Progenitor cell of endocrine pancreas (in vitro differentiated cells): ENCODE results near the gene SLC12A2. TPM values are rescaled to one million over a fixed set of nuclear protein-coding genes. Genes with fewer than 3 reads are reported as not detected.

ENCODE experiments used
- DNase-seq: peaks from one replicate; pipeline ENCODE4 v3.0.0; 2021; ENCODE audit warnings: low spot score; ENCODE audit not compliant: unreplicated experiment
- H3K27ac Mint-ChIP-seq: 2 replicates; pipeline ENCODE4 v1.8.0; 2021; ENCODE audit warnings: mild to moderate bottlenecking, moderate library complexity, mixed read lengths
- H3K27me3 Mint-ChIP-seq: 2 replicates; pipeline ENCODE4 v1.8.0; 2021; ENCODE audit warnings: mixed read lengths
- H3K36me3 Mint-ChIP-seq: 2 replicates; pipeline ENCODE4 v1.8.0; 2022; ENCODE audit warnings: mixed read lengths; ENCODE audit not compliant: insufficient read depth
- H3K4me1 Mint-ChIP-seq: 2 replicates; pipeline ENCODE4 v1.8.0; 2021; ENCODE audit warnings: low read depth, mixed read lengths
- H3K4me3 Mint-ChIP-seq: 2 replicates; pipeline ENCODE4 v1.8.0; 2021; ENCODE audit warnings: low read depth, mild to moderate bottlenecking, moderate library complexity, mixed read lengths
- H3K9me3 Mint-ChIP-seq: 2 replicates; pipeline ENCODE4 v1.8.0; 2021; ENCODE audit warnings: low read depth, mixed read lengths
- total RNA-seq: library from RNA; stranded (reverse); gene quantifications from 2 replicates; pipeline ENCODE4 v1.2.1, GENCODE V29; 2021
- TF ChIP-seq, protein P1 (sequence below): fragments of 200-600 bp; sonication (generic); IDR thresholded peaks from one replicate; pipeline ENCODE4 v1.5.0; 2021; ENCODE audit warnings: antibody characterized with exemption, mild to moderate bottlenecking; ENCODE audit not compliant: unreplicated experiment

Gene SLC12A2
- total RNA-seq, 1 donor from 2014 or later, result 51.7 TPM

DNA sequence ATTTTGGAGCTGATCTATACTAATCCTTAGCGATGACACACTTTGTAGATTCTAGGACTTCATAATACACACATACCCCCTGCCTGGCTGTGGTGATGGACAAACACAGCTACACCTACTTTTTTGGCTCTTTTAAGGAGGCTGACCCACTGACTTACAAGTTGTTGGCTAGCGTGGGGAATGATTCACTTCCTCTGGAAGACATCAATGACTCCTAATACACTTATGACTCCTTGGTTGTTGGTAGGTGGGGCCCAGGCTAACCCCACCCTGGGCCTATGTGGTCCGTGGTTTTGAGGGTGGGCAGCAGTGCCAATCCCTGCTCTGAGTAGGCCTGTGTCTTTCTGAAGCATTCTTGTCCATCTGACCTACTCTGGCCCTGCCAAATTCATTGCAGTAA lies 144.4 kb downstream of the SLC12A2 start:
- no peaks in the 10 kb centered on the region for H3K27me3 Mint-ChIP-seq
- no peaks in the 10 kb centered on the region for H3K4me1 Mint-ChIP-seq
- TF ChIP-seq, protein P1, sequence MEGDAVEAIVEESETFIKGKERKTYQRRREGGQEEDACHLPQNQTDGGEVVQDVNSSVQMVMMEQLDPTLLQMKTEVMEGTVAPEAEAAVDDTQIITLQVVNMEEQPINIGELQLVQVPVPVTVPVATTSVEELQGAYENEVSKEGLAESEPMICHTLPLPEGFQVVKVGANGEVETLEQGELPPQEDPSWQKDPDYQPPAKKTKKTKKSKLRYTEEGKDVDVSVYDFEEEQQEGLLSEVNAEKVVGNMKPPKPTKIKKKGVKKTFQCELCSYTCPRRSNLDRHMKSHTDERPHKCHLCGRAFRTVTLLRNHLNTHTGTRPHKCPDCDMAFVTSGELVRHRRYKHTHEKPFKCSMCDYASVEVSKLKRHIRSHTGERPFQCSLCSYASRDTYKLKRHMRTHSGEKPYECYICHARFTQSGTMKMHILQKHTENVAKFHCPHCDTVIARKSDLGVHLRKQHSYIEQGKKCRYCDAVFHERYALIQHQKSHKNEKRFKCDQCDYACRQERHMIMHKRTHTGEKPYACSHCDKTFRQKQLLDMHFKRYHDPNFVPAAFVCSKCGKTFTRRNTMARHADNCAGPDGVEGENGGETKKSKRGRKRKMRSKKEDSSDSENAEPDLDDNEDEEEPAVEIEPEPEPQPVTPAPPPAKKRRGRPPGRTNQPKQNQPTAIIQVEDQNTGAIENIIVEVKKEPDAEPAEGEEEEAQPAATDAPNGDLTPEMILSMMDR, result no peak
- no peak overlapping the region for H3K27ac Mint-ChIP-seq
- H3K4me3 Mint-ChIP-seq, result no peak overlapping the region
- H3K9me3 Mint-ChIP-seq, result peaks cover 14% of the 10 kb centered on the region
- DNase-seq, result no peak
- no peaks in the 10 kb centered on the region for H3K36me3 Mint-ChIP-seq

DNA sequence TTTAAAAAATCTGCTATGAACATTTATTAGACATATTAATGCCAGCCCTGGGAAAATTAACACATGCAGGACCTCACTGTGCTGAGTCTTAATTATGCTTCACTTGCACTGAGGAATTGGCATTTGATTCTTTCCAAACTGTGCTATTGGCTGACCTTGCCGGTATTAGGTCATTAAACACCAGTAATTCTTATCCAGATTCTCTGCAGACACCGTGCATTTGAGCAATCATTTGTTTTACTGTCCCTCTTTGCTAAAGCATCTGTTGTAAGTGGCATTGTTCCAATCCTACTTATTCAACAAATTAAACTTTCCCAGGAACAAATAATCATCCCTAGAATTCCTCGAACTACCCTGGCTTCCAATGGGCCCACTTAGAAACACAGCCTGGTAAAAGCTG lies 145.0 kb downstream of the SLC12A2 start:
- Mint-ChIP-seq H3K9me3 (peaks cover 14% of the 10 kb centered on the region), H3K27me3 (no peaks in the 10 kb centered on the region), H3K36me3 (no peaks in the 10 kb centered on the region), H3K27ac (no peak overlapping the region), H3K4me1 (no peaks in the 10 kb centered on the region), H3K4me3 (no peak overlapping the region)
- TF ChIP-seq, protein P1, result no peak
- no peak for DNase-seq

DNA sequence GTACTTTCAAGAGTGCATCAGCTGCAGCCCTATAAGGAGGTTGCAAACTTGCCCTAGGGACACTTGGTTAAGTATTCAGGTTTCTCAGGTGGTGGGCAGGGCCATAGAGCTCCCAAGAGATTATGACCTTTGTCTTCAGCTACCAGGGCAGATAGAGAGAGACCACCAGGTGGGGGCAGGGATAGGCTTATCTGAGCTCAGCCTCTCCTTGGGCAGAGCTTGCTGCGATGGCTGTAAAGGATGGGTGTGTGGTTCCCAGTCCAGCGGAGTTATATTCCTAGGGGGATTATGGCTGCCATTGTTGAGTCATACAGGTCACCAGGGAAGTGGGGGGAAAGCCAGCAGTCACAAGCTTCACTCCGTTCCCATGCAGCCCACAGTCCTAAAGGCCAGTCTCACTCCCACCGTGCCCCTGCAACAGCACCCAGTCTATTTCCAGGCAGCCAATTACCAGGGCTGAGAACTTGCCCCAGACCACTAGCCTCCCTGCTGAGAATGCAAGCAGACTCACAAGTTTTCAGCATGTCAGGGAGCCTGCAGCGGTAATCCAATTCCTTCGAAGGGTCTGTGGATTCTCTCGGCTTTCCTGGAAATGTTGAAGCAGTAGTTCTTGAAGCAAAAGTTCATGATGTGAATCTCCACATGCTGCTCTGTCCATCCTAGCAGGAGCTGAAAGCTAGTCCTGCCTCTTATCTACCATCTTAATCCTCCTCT lies 151.5 kb downstream of the SLC12A2 start:
- DNase-seq, result no peak
- H3K27ac Mint-ChIP-seq, result no peak overlapping the region

DNA sequence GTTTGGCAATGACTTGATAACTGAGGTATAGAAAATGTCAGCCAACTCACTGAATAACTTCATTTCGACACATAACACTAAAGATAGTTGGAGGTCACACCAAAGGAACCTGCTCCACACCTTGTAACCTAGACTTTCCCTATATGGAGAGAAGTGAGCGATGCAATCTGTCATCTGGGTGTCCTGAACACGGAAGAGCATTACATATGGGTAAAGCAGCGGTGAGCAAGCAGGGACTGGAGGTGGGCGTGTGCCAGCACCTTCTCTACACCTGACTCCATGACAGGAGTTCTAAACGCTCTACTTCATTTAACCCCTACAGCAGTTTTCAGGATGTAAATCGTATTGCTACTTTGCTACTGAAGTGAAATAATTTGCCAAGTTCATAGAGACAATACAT lies 152.8 kb downstream of the SLC12A2 start:
- H3K27me3 Mint-ChIP-seq, result no peaks in the 10 kb centered on the region
- H3K4me3 Mint-ChIP-seq, result no peak overlapping the region
- H3K4me1 Mint-ChIP-seq, result no peaks in the 10 kb centered on the region

More for the DNA sequence above, 151.5 kb downstream of the SLC12A2 start:
- Mint-ChIP-seq H3K4me1 (no peaks in the 10 kb centered on the region), H3K36me3 (no peaks in the 10 kb centered on the region), H3K9me3 (peaks cover 14% of the 10 kb centered on the region), H3K27me3 (no peaks in the 10 kb centered on the region), H3K4me3 (no peak overlapping the region)
- TF ChIP-seq, protein P1, result no peak

DNA sequence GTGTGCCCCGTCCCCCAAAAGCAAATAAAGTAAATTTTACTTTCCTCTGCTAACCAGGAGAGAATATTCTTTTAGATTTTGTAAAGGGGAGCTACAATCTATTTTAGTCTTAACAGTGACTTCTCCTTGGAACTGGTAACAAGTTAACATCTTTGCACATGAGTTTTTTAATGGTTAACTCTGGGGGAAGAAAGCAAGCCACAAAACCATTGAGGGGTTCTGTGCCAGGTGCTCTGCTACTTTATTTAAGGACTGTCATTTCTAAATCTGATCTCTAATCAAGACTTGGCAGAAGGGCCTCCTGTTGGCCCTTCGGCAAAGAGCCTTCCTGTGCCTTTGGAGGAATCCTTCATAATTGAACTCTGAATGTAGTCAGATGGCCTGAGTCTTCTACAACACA lies 153.4 kb downstream of the SLC12A2 start:
- H3K27ac Mint-ChIP-seq, result no peak overlapping the region
- no peaks in the 10 kb centered on the region for H3K36me3 Mint-ChIP-seq
- H3K9me3 Mint-ChIP-seq, result peaks cover 3% of the 10 kb centered on the region
- H3K4me3 Mint-ChIP-seq, result no peak overlapping the region
- TF ChIP-seq, protein P1, result no peak
- H3K4me1 Mint-ChIP-seq, result no peaks in the 10 kb centered on the region
- DNase-seq, result no peak
- no peaks in the 10 kb centered on the region for H3K27me3 Mint-ChIP-seq

More for the DNA sequence above, 152.8 kb downstream of the SLC12A2 start:
- no peak for DNase-seq
- peaks cover 6% of the 10 kb centered on the region for H3K9me3 Mint-ChIP-seq
- H3K27ac Mint-ChIP-seq, result no peak overlapping the region
- TF ChIP-seq, protein P1, result no peak
- H3K36me3 Mint-ChIP-seq, result no peaks in the 10 kb centered on the region
